Measurements from ENCODE around the gene CLEC3B.
"Not testable (repeated sequence)": the region's sequence is repeated elsewhere in the genome, so short reads cannot be mapped to it uniquely, and the experiment has no call there.

The CLEC3B gene

DNA sequence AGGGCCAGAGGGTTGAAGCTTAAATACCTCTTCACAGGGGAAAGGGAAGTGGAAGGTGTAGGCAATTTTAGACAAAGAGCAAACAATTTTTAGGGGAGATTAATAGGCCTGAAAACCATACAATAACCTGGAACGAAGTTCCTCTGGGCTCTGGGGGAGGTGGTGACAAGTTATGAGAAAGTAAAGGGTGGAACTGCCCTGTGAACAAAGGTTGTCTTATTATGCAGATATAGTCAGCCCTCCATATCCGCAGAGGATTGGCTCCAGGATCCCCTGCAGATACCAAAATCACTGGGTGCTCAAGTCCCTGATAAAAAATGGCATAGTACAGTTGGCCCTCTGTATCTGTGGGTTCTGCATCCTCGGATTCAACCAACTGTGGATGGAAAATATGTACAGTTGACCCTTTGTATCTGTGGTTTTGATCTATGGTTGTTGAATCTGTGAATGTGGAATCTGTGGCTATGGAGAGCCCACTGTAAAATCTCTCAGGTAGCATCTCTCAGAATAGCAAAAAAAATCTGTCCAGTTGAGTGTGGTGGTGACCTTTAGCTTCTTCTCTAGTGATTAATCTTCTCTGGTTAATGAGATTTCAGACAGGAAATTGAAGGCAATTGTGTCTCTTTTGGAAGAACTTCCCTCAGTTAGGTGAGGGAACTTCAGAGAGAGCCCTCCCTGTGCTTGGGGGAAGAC, 40.2 kb downstream of the CLEC3B start:
- DNase-seq (ENCODE audit: low read depth in 2 of 2): no peak

DNA sequence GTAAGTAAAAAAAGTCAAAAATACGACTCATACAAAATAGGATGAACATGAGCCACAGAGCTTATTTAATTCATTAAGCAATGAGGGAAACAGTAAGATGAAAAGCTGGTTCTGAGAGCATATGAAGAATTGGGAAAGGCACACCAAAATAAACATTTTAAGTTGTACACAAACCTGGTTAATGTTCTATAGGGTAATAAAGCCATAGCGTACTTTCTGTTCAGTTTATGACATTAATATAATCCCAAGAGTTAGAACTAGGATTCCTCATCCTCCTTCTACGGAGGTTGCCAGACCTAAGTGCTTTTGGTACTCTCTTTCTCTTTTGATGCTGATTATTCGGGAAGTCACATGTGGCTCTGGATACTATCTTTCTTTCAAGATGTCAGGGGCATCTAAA, 41.4 kb downstream of the CLEC3B start:
- DNase-seq (ENCODE audit: low read depth in 2 of 2): no peak

DNA sequence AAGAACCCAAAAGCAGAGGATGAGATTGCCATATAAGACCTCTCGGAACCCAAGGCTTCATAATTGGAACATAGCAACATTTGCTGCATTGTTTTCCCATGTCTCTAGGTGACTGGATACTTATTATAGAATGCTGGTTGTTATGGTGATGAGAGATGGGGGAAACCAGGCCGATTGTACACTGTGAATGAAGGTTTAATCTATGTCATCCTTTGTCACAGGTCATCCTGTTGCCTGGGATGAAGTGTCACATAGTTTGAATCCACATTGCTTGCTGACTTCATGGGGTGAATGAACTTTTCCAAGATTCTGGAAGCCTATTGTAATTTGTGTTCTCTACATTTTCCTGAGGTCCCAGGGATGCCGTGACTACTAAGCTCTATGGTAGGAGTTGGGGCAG, 41.8 kb downstream of the CLEC3B start:
- DNase-seq (ENCODE audit: low read depth in 2 of 2): no peak

DNA sequence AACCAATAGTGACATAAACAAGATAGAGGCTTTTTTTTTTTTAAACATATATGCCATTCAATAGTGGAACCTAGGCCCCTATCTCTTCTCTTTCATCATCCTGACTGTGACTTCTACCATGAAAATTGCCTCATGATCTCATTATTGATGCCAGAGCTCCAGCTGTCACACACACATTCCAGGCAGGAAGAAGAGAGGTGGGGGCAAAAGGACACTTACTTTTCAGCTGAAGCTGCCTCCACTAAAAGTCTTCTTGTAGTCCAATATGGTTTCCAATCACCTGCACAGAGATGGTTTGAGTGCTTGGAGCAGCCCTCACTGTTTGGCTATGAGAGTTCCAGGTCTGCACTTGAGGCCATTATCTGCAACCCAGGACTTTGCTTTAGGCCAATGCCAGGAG, 45.0 kb downstream of the CLEC3B start:
- no peak for DNase-seq (ENCODE audit: low read depth in 2 of 2)

DNA sequence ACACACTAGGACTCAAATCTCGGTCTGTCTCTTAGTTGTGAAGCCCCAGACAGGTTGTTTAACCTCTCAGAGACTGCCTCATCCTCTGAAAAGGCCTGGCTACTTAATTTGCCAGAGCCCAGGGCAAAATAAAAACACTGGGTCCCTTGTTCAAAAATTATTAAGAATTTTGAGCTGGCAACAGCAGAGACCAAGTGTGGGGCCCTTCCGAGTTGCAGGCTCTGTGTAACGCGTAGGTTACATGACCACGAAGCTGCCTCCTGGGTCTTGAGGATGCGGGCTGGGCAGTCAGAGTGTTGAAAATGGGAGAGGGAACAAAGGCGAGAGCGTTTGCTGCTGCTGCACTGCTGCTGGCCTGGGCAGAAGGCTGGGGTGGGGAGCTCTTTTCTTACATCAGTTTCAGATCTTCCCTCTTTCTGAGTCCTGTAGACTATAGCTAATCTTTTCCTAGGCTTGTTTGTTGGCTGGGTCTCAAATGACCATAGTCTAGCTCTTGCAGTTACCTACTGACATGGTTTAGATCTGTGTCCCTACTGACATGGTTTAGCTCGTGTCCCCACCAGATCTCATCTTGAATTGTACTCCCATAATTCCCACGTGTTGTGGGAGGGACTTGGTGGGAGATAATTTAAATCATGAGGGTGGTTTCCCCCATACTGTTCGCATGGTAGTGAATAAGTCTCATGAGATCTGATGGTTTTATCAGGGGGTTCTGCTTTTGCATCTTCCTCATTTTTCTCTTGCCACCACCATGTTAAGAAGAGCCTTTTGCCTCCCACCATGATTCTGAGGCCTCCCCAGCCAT, 49.9 kb downstream of the CLEC3B start:
- DNase-seq (ENCODE audit: low read depth in 2 of 2): no peak

DNA sequence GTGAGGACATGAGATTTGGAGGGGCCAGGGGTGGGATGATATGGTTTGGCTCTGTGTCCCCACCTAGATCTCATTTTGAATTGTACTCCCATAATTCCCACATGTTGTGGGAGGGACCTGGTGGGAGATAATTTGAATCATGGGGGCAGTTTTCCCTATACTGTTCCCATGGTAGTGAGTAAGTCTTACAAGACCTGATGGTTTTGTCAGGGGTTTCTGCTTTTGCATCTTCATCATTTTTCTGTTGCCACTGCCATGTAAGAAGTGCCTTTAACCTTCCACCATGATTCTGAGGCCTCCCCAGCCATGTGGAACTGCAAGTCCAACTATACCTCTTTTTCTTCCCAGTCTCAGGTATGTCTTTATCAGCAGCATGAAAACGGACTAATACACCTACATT, 52.2 kb downstream of the CLEC3B start:
- not testable (repeated sequence) for DNase-seq (ENCODE audit: low read depth in 2 of 2)

DNA sequence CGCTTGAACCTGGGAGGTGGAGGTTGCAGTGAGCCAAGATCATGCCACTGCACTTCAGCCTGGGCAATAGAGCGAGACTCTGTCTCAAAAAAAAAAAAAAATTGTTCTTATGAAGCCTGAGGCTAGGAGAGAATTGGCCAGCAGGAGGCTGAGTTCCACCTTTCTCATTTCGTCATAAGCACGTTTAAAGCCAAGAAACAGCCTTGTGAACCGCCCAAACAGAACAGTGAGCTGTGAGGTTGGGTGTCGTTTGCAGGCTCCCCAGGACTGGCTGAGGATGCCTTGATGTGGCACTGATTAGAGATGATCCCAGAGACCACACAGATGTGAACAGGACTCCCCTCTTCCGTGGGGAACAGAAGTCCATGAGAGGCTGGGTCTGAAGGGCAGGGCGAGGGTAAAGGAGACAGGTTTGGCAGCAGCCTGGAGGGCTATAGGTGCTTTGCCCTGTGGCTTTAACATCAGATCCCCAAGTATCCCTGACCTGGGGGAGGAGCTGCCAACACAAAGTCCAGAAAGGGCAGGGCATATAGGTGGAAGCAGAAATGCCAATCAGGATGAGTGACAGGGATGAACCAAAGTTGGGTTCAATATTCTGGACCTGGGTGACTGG, 52.9 kb downstream of the CLEC3B start:
- DNase-seq (ENCODE audit: low read depth in 2 of 2): no peak

DNA sequence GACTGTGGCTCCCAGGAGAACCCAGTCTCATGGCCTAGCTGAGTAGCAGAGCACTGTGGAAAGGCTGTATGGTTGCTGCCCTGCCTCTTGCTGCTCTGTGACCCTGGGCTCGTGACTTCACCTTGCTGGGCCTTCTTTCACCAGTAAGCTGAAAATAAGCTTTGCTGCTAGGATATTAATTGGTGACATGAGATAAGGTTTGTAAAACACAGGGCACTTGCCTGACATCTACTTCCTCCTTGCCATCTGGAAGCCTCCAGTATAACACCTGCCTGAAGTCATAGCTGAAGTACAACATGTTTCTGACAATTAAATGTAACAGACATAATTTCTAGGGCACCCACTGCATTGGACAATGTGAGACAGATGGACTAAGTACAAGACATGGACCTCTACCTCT, 53.6 kb downstream of the CLEC3B start:
- no peak for DNase-seq (ENCODE audit: low read depth in 2 of 2)

DNA sequence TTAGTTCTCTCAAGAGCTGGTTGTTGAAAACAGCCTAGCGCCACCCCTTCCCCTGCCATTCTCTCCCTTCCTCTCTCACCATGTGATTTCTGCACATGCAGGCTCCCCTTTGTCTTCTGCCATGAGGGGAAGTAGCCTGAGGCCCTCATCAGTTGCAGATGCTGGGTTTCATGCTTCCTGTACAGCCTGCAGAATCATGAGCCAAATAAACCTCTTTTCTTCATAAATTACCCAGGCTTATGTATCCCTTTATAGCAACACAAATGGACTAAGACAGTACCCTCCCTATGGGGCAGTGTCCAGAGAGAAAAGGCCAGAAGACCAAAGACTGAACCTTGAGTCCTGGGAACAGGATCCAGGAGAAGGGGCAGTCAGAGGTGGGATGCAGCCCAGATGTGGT, 54.7 kb downstream of the CLEC3B start:
- DNase-seq (ENCODE audit: low read depth in 2 of 2): no peak

DNA sequence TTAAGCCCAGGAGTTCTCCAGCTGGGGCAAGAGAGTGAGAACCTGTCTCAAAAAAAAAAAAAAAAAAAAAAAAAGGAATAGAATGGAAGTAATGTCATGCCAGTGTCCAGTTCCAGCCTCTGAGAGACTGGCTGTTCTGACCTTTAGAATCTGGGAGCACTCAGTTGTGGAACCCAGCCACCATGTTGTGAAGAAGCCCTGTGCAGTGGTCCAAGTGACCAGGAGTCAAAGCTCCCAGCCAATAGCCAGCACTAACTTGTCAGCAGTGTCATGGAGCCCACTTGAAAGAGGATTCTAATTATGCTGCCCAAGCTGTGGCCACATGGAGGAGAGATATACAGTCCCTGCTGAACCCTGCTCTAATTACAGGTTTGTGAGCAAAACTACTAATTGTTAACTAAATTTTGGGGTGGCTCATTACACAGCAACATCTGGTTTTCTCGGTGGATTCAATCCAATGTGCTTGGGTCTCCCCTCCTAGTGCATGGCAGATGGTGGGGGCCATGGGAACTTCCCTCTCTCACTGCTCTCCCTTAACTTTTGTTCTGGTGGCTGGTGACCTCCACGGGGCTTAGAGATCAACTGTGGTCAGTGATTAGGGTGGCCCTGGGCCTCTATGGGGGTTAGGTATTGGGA, 55.5 kb downstream of the CLEC3B start:
- no peak for DNase-seq (ENCODE audit: low read depth in 2 of 2)

DNA sequence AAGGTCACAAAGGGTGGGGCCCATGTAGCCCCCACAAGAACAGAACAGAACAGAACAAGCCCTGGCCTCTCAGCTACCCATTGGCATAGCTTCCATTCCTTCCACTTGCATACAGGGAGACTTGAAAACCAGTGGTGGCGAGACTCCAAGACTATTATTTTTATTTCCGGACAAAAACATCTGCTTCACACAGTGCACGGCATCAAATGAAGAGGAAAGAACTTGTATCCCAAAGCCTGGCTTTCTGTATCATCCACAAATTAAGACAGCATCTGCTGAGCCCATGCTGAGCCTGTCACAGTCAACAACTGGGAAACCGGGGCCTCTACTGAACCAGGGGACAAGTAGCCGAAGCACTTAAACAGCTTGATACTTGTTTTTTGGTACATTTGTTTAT, 56.0 kb downstream of the CLEC3B start:
- DNase-seq (ENCODE audit: low read depth in 2 of 2): no peak

DNA sequence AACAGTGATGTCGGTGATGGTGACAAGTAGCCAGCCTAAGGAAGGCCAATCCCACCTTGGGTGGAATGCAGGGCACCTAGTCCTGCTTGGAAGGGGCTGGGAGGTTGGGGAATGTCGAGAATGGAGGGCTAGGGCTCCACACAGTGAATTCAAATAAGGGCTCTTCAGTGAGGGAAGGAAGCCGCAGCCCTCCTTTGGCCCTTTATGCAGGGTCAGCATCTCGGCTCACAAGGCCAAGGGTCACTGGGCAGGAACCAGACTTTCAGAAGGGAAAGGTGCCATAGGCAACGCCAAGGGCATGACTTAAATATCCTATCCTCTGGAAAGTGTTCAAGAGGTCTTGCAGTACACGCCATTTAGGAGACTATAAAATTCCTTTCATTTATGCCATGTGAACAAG, 56.9 kb downstream of the CLEC3B start:
- no peak for DNase-seq (ENCODE audit: low read depth in 2 of 2)

DNA sequence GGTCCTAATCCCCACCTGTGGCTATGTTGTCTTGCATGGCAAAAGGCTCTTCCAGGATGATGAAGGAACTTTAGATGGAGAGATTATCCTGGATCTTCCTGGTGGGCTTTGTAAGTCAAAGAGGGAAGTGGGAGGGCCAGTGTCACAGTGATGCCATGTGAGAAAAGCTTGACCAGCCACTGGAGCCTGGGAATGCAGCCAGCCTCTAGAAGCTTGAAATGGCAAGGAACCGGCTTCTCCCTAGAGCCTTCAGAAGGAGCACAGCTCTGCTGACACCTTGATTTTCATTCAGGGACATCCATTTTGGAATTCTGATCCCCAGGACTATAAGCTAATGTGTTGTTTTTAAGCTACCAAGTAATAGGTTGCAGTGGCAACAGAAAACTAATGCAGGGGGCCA, 58.3 kb downstream of the CLEC3B start:
- DNase-seq (ENCODE audit: low read depth in 2 of 2): no peak

DNA sequence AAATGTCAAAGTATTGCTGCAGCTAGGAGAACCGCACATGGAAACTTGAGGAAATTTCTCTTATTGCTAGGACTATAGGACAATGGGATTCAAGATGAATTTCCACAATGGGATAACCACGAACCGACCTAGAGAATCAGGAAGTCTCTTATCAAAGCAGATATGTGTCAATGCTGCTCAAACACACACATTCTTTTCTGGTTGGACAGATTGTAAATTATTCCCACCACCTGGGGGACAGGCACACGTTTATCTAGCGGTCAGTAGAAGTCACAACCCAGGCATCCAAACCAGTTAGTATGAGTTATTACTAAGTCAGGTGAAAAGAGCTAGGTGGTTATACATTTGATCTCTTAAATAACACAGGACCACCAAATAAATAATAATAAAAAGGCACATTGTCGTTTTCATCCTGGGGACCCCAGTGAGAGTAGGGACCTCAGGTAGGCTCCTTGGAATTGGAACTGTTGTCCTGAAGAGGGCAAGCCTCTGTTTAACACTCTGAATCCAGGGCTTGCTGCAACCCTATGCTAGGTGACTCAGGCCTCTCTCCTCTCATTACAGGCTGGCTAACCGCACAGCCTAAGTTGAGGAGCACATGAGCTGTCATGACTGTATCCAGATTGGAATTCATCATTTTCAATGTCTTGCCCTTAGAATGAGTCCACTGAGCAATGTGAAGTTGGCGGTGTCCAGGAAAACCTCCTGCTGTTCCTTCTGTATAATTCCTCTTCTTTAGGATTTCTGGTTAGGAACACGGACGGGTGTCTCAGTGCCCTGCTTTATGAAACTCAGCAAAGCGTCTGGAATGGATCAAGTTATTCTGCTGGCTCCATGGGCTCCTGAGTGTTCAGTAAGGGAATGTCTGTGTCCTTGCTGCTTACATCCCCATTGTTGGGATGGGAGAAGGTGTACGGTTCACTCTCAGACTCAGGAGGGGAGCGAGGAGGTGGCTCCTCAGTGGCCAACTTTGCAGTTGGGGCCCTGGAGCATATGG, 59.0 kb downstream of the CLEC3B start:
- DNase-seq (ENCODE audit: low read depth in 2 of 2): no peak
